Fibroblast of lung (primary cell): ENCODE data around the gene SH3BGRL3. TPM values are rescaled to one million over a fixed set of nuclear protein-coding genes. Genes with fewer than 3 reads are reported as not detected.

ENCODE experiments used
- DNase-seq, 2 donors: peaks; one replicate each; pipeline versions ENCODE4 v3.0.0 to v3.0.0-alpha.2; 2010; ENCODE audit warnings: low read depth in 2 of 2
- H2AFZ ChIP-seq: 2 replicates; pipeline ENCODE4 v1.5.1; 2012; ENCODE audit warnings: low read length, control low read depth, inconsistent platforms
- H3K27ac ChIP-seq: 2 replicates; pipeline ENCODE4 v1.5.1; 2011; ENCODE audit warnings: low read length, control low read depth; ENCODE audit not compliant: insufficient read depth
- H3K27me3 ChIP-seq: 2 replicates; pipeline ENCODE4 v1.5.1; 2011; ENCODE audit warnings: mild to moderate bottlenecking, low read length; ENCODE audit not compliant: control insufficient read depth, insufficient read depth
- H3K36me3 ChIP-seq: 2 replicates; pipeline ENCODE4 v1.5.1; 2011; ENCODE audit warnings: low read length; ENCODE audit not compliant: control insufficient read depth, insufficient read depth
- H3K4me1 ChIP-seq: 2 replicates; pipeline ENCODE4 v1.5.1; 2011; ENCODE audit warnings: low read length; ENCODE audit not compliant: control insufficient read depth, insufficient read depth; ENCODE audit errors: extremely low read depth
- H3K4me2 ChIP-seq: 2 replicates; pipeline ENCODE4 v1.5.1; 2011; ENCODE audit warnings: low read length, control low read depth; ENCODE audit not compliant: insufficient read depth; ENCODE audit errors: extremely low read depth
- H3K4me3 ChIP-seq, 4 experiments: fragments of 200-600 bp in 1 of 4; sonication (generic) in 1 of 4; replicated peaks in 1 of 4; 2 replicates each; pipeline ENCODE4 v1.5.1; 2011 to 2016; ENCODE audit warnings: low read length in 4 of 4, low read depth in 3 of 4, mild to moderate bottlenecking in 3 of 4, control low read depth in 2 of 4, inconsistent platforms in 1 of 4, mixed read lengths in 1 of 4; ENCODE audit not compliant: insufficient read depth in 1 of 4; ENCODE audit errors: control extremely low read depth in 1 of 4
- H3K79me2 ChIP-seq: 2 replicates; pipeline ENCODE4 v1.5.1; 2012; ENCODE audit warnings: mild to moderate bottlenecking, low read length, inconsistent platforms; ENCODE audit not compliant: control insufficient read depth, insufficient read depth
- H3K9ac ChIP-seq: 2 replicates; pipeline ENCODE4 v1.5.1; 2011; ENCODE audit warnings: mild to moderate bottlenecking, low read length, control low read depth; ENCODE audit not compliant: insufficient read depth
- H3K9me3 ChIP-seq: 2 replicates; pipeline ENCODE4 v1.5.1; 2012; ENCODE audit warnings: low read depth, low read length; ENCODE audit not compliant: control insufficient read depth, insufficient read depth
- H4K20me1 ChIP-seq: 2 replicates; pipeline ENCODE4 v1.5.1; 2011; ENCODE audit warnings: low read length; ENCODE audit not compliant: control insufficient read depth, insufficient read depth; ENCODE audit errors: extremely low read depth
- EZH2 ChIP-seq: IDR thresholded peaks from 2 replicates; pipeline ENCODE4 v1.5.1; 2012; ENCODE audit warnings: low read length, control low read depth, mild to moderate bottlenecking; ENCODE audit errors: missing control alignments
- polyA plus RNA-seq, 2 donors: library from polyadenylated mRNA; depleted of rRNA in 1 of 2; stranded (reverse) in 1 of 2; unstranded in 1 of 2; fragments of >200 nt; gene quantifications; 2 replicates each; pipeline ENCODE4 v1.2.1, GENCODE V29; 2011 to 2012; ENCODE audit warnings: missing spikeins in 1 of 2
- total RNA-seq: library from RNA; depleted of rRNA; stranded (reverse); fragments of >200 nt; gene quantifications from 2 replicates; pipeline ENCODE4 v1.2.1, GENCODE V29; 2014
- TF ChIP-seq, protein P1 (sequence below), 2 donors: IDR thresholded peaks in 1 of 2; conservative IDR thresholded peaks in 1 of 2; 1 replicate in 1 of 2; 2 replicates in 1 of 2; pipeline ENCODE4 v1.5.1; 2011 to 2012; ENCODE audit warnings: low read length in 2 of 2, control low read depth in 1 of 2, inconsistent platforms in 1 of 2, low read depth in 1 of 2, mild to moderate bottlenecking in 1 of 2

Gene SH3BGRL3
- total and polyA plus RNA-seq, 2 donors (not counting 1 experiment from before 2014, with no cell fraction given), result 39.6 to 200 TPM

- H3K9me3 ChIP-seq, result no peaks in the 10 kb centered on the region
- H3K4me3 ChIP-seq, result no peak overlapping the region
- no peaks in the 10 kb centered on the region for H3K27me3 ChIP-seq
- peaks cover 7% of the 10 kb centered on the region for H3K79me2 ChIP-seq
- H2AFZ ChIP-seq, result no peak overlapping the region
- no peak overlapping the region for H3K27ac ChIP-seq
- H3K4me2 ChIP-seq, result no peak overlapping the region
- DNase-seq, result peak; percentile 51 to 67
- TF ChIP-seq, protein P1, sequence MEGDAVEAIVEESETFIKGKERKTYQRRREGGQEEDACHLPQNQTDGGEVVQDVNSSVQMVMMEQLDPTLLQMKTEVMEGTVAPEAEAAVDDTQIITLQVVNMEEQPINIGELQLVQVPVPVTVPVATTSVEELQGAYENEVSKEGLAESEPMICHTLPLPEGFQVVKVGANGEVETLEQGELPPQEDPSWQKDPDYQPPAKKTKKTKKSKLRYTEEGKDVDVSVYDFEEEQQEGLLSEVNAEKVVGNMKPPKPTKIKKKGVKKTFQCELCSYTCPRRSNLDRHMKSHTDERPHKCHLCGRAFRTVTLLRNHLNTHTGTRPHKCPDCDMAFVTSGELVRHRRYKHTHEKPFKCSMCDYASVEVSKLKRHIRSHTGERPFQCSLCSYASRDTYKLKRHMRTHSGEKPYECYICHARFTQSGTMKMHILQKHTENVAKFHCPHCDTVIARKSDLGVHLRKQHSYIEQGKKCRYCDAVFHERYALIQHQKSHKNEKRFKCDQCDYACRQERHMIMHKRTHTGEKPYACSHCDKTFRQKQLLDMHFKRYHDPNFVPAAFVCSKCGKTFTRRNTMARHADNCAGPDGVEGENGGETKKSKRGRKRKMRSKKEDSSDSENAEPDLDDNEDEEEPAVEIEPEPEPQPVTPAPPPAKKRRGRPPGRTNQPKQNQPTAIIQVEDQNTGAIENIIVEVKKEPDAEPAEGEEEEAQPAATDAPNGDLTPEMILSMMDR (conservative IDR thresholded peaks at IDR 0.05 in 1 of 2, IDR thresholded peaks at IDR 0.05 in 1 of 2; ENCODE audit: low read depth in 1 of 2, low read length in 2 of 2), result no peak
- TF ChIP-seq EZH2, result no peak
- H3K36me3 ChIP-seq, result peaks cover 2% of the 10 kb centered on the region
- no peak overlapping the region for H3K9ac ChIP-seq
- H4K20me1 ChIP-seq, result no peaks in the 10 kb centered on the region
- H3K4me1 ChIP-seq, result peaks cover 44% of the 10 kb centered on the region
Observed at GRCh38 chr1:26274801-26275425, 5.0 kb upstream of the SH3BGRL3 start.

DNA sequence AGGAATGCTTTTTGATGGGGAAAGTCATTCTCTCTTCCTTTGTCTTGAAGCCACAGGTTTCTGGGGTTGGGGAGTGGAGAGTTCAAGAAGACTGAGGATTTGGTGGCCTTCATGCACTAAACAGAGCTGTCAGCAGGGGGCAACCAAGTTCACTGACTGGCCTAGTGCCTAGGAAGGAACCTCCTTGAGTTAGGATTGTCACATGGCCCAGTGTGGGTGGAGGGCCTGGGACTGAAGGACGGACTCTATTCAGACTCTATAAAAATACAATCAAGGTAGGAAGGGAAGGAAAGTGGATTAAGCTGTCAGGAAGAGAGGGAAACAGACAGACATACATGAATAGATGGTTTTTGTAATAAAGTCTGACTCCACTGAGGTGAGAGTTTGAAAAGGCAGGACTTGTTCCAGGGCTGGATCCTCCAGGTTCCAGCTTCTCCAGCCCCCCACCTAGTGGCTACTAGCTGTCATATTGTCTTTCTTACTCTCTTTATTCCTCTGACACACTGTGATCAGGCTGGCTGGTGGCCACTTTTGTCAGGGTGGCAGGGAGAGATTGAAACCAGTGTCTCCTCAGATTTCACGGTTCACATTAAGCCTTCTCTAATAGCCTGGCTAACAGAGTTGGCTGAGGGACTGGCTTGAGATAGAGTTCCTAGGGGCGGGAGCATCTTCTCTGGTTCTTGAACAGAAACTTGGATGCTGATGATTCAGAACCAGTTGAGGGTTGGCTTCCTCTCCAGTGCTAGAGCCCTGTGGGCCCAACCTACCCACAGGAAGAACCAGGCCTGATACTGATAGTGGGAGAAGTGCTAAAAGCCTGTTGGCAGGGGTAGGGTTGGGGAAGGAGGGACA, 4.1 kb upstream of the SH3BGRL3 start:
- Histone ChIP-seq H3K9me3 (no peaks in the 10 kb centered on the region), H3K36me3 (peaks cover 2% of the 10 kb centered on the region)

DNA sequence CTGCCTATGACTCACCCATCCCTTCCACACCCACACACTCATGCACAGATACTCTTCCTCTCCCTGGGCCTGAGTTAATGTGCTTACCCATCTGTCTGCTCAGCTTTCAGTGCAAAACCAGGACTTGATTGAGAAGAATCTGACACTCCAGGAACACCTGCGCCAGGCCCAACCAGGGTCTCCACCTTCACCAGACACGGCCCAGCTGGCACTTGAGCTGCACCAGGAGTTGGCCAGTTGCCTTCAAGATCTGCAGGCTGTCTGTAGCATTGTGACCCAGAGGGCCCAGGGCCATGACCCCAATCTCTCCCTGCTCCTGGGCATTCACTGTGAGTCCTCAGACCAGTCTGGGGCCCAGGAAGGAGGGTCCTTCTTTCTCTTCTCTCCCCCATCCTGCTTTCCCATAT, 3.5 kb upstream of the SH3BGRL3 start:
- Histone ChIP-seq H3K9me3 (no peaks in the 10 kb centered on the region), H3K79me2 (peaks cover 23% of the 10 kb centered on the region), H3K27ac (peak overlapping the region; percentile 62), H3K36me3 (peaks cover 4% of the 10 kb centered on the region), H3K27me3 (no peaks in the 10 kb centered on the region), H4K20me1 (no peaks in the 10 kb centered on the region), H3K9ac (no peak overlapping the region), H3K4me1 (peaks cover 49% of the 10 kb centered on the region), H2AFZ (no peak overlapping the region), H3K4me2 (peak overlapping the region; percentile 8), H3K4me3 (no peak overlapping the region)
- no peak for DNase-seq
- no peak for TF ChIP-seq EZH2
- TF ChIP-seq, protein P1 (conservative IDR thresholded peaks at IDR 0.05 in 1 of 2, IDR thresholded peaks at IDR 0.05 in 1 of 2; ENCODE audit: low read depth in 1 of 2, low read length in 2 of 2), result no peak

More for the DNA sequence above, 4.1 kb upstream of the SH3BGRL3 start:
- no peak for TF ChIP-seq EZH2
- TF ChIP-seq, protein P1 (conservative IDR thresholded peaks at IDR 0.05 in 1 of 2, IDR thresholded peaks at IDR 0.05 in 1 of 2; ENCODE audit: low read depth in 1 of 2, low read length in 2 of 2), result peak; percentile 79 to 81
- Histone ChIP-seq H3K4me3 (no peak overlapping the region), H3K4me1 (peaks cover 44% of the 10 kb centered on the region), H3K9ac (no peak overlapping the region), H3K27me3 (no peaks in the 10 kb centered on the region), H3K27ac (peak overlapping the region; percentile 62), H3K4me2 (peak overlapping the region; percentile 25), H3K79me2 (peaks cover 16% of the 10 kb centered on the region), H2AFZ (peak overlapping the region; percentile 31), H4K20me1 (no peaks in the 10 kb centered on the region)
- peak; percentile 92 to 97 for DNase-seq
